Small intestine (tissue), 7 donors: ENCODE data around the gene THBS1. TPM values are rescaled to one million over a fixed set of nuclear protein-coding genes. Genes with fewer than 3 reads are reported as not detected.

ENCODE experiments used
- DNase-seq, 2 donors: peaks; one replicate each; pipeline versions ENCODE4 v3.0.0 to v3.0.0-alpha.2; 2013
- FAIRE-seq: peaks from 2 replicates; lab custom pipeline; 2012; peaks lifted over from hg19 to GRCh38; lab: Jason Lieb, UNC
- H3K27ac ChIP-seq, 3 donors: one replicate each; pipeline ENCODE4 v1.5.1; 2013; ENCODE audit warnings: low read length in 2 of 3, mild to moderate bottlenecking in 2 of 3, control low read depth in 1 of 3, inconsistent platforms in 1 of 3, low read depth in 1 of 3, moderate library complexity in 1 of 3
- H3K27me3 ChIP-seq, 3 donors: one replicate each; pipeline ENCODE4 v1.6.1; 2013; ENCODE audit warnings: low read length in 3 of 3, inconsistent platforms in 1 of 3; ENCODE audit not compliant: control insufficient read depth in 3 of 3, insufficient read depth in 3 of 3
- H3K36me3 ChIP-seq, 3 donors: one replicate each; pipeline ENCODE4 v1.6.1; 2013; ENCODE audit warnings: low read length in 3 of 3, inconsistent platforms in 1 of 3, low read depth in 1 of 3, mild to moderate bottlenecking in 1 of 3, moderate library complexity in 1 of 3; ENCODE audit not compliant: control insufficient read depth in 3 of 3, insufficient read depth in 2 of 3
- H3K4me1 ChIP-seq, 3 donors: one replicate each; pipeline ENCODE4 v1.6.1; 2013; ENCODE audit warnings: low read length in 2 of 3, inconsistent platforms in 1 of 3, low read depth in 1 of 3, mild to moderate bottlenecking in 1 of 3, moderate library complexity in 1 of 3; ENCODE audit not compliant: control insufficient read depth in 3 of 3, insufficient read depth in 2 of 3
- H3K4me3 ChIP-seq, 3 donors: one replicate each; pipeline ENCODE4 v1.5.1; 2013; ENCODE audit warnings: low read length in 3 of 3, control low read depth in 1 of 3, inconsistent platforms in 1 of 3, low read depth in 1 of 3, mild to moderate bottlenecking in 1 of 3, moderate library complexity in 1 of 3
- H3K9me3 ChIP-seq, 2 donors: one replicate each; pipeline ENCODE4 v1.6.1; 2013; ENCODE audit warnings: low read depth in 1 of 2, low read length in 1 of 2; ENCODE audit not compliant: control insufficient read depth in 2 of 2, insufficient read depth in 1 of 2
- WGBS, 3 donors: extraction: QIAGEN DNeasy Blood & Tissue Kit; methylation state at CpG; one replicate each; pipeline ENCODE4 v1.1.7; 2013; 5-methylcytosine and 5-hydroxymethylcytosine counted together
- polyA plus RNA-seq, 4 donors: library from polyadenylated mRNA; stranded (reverse) in 3 of 4; unstranded in 1 of 4; fragments of 200-250 nt in 3 of 4; fragments of 120-200 nt in 1 of 4; gene quantifications; one replicate each; pipeline versions ENCODE4 v1.2.1 to v1.2.3, GENCODE V29; 2013
- donor health status: healthy with polysubstance abuse.
- donor health status: control.
- donor health status: control.
- donor health status: Bipolar disorder and iron deficiency.
- donor health status: healthy.

The THBS1 gene
- polyA plus RNA-seq, 4 donors, result 2.0 to 69.8 (median 34.3) TPM

- H3K4me1 ChIP-seq, result no peaks in the 10 kb centered on the region
- H3K36me3 ChIP-seq, result peaks cover 0 to 25% (median 20%) of the 10 kb centered on the region in 3 donors
- no peaks in the 10 kb centered on the region for H3K27me3 ChIP-seq
- no peak overlapping the region for H3K4me3 ChIP-seq
- FAIRE-seq (no peak), DNase-seq (no peak)
- 91 to 95% (median 95%) methylated on average over 15 of the region's 15 CpGs for WGBS, 3 donors
- no peak overlapping the region for H3K27ac ChIP-seq
- no peaks in the 10 kb centered on the region for H3K9me3 ChIP-seq
These were observed 12.3 kb downstream of the THBS1 start for GRCh38 chr15:39593071-39593655.

DNA sequence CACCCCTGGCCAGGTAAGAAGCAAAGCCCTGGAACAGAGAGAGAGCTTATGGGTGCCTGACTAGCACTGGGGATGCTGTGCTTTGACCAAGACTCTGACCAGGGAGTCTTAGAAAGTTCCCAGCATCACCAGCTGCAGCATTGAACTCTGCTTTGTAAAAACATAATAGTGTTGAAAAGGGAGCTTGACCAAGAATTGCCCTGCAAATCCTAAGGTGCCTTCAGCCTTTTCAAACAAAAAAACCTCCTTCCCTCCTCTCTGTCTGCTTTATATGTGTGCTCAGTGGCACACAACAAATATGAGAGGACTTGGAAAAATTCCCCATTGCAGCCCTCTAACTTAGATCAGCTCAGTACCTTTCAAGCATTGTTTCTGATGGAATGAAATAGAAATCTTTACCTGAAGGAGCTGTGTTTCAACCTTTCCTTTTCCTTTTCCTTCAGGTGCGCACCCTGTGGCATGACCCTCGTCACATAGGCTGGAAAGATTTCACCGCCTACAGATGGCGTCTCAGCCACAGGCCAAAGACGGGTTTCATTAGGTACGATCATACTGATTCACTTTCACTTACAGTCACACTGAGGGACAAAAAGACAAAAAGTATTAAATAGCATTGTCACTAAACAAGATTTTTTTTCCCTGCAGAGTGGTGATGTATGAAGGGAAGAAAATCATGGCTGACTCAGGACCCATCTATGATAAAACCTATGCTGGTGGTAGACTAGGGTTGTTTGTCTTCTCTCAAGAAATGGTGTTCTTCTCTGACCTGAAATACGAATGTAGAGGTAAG lies 13.0 kb downstream of the THBS1 start:
- no peak overlapping the region for H3K27ac ChIP-seq
- DNase-seq (peak in 1 of 2 donors; percentile 14), FAIRE-seq (no peak)
- H3K9me3 ChIP-seq, result no peaks in the 10 kb centered on the region
- no peaks in the 10 kb centered on the region for H3K4me1 ChIP-seq
- H3K27me3 ChIP-seq, result no peaks in the 10 kb centered on the region
- 72 to 76% (median 75%) methylated on average over 7 of the region's 7 CpGs for WGBS, 3 donors
- peaks cover 0 to 21% (median 18%) of the 10 kb centered on the region in 3 donors for H3K36me3 ChIP-seq
- no peak overlapping the region for H3K4me3 ChIP-seq

- H3K9me3 ChIP-seq, result no peaks in the 10 kb centered on the region
- no peak overlapping the region for H3K27ac ChIP-seq
- no peak for FAIRE-seq
- no peaks in the 10 kb centered on the region for H3K4me1 ChIP-seq
- WGBS, 3 donors, result 81 to 87% (median 86%) methylated on average over 5 of the region's 5 CpGs
- no peak overlapping the region for H3K4me3 ChIP-seq
- no peak for DNase-seq
- H3K27me3 ChIP-seq, result no peaks in the 10 kb centered on the region
- H3K36me3 ChIP-seq, result peaks cover 0 to 15% (median 15%) of the 10 kb centered on the region in 3 donors
These were observed 13.8 kb downstream of the THBS1 start for GRCh38 chr15:39594446-39595337.

DNA sequence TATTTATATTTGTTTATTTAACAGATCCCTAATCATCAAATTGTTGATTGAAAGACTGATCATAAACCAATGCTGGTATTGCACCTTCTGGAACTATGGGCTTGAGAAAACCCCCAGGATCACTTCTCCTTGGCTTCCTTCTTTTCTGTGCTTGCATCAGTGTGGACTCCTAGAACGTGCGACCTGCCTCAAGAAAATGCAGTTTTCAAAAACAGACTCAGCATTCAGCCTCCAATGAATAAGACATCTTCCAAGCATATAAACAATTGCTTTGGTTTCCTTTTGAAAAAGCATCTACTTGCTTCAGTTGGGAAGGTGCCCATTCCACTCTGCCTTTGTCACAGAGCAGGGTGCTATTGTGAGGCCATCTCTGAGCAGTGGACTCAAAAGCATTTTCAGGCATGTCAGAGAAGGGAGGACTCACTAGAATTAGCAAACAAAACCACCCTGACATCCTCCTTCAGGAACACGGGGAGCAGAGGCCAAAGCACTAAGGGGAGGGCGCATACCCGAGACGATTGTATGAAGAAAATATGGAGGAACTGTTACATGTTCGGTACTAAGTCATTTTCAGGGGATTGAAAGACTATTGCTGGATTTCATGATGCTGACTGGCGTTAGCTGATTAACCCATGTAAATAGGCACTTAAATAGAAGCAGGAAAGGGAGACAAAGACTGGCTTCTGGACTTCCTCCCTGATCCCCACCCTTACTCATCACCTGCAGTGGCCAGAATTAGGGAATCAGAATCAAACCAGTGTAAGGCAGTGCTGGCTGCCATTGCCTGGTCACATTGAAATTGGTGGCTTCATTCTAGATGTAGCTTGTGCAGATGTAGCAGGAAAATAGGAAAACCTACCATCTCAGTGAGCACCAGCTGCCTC lies 14.7 kb downstream of the THBS1 start:
- no peaks in the 10 kb centered on the region for H3K4me1 ChIP-seq
- no peak for FAIRE-seq

DNA sequence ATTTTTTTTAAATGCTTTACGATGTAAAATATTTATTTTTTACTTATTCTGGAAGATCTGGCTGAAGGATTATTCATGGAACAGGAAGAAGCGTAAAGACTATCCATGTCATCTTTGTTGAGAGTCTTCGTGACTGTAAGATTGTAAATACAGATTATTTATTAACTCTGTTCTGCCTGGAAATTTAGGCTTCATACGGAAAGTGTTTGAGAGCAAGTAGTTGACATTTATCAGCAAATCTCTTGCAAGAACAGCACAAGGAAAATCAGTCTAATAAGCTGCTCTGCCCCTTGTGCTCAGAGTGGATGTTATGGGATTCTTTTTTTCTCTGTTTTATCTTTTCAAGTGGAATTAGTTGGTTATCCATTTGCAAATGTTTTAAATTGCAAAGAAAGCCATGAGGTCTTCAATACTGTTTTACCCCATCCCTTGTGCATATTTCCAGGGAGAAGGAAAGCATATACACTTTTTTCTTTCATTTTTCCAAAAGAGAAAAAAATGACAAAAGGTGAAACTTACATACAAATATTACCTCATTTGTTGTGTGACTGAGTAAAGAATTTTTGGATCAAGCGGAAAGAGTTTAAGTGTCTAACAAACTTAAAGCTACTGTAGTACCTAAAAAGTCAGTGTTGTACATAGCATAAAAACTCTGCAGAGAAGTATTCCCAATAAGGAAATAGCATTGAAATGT lies 15.6 kb downstream of the THBS1 start:
- no peak overlapping the region for H3K27ac ChIP-seq
- H3K36me3 ChIP-seq, result peaks cover 0 to 15% (median 13%) of the 10 kb centered on the region in 3 donors

More for the DNA sequence above, 14.7 kb downstream of the THBS1 start:
- H3K36me3 ChIP-seq, result peaks cover 0 to 15% (median 13%) of the 10 kb centered on the region in 3 donors
- H3K9me3 ChIP-seq, result no peaks in the 10 kb centered on the region
- no peak overlapping the region for H3K4me3 ChIP-seq
- H3K27ac ChIP-seq, result no peak overlapping the region
- no peak for DNase-seq
- 79 to 93% (median 90%) methylated on average over 8 of the region's 8 CpGs for WGBS, 3 donors
- no peaks in the 10 kb centered on the region for H3K27me3 ChIP-seq

GRCh38 chr15:39597336-39597735 lies 16.5 kb downstream of the THBS1 start:
- Histone ChIP-seq H3K36me3 (peaks cover 0 to 15% (median 13%) of the 10 kb centered on the region in 3 donors), H3K4me3 (no peak overlapping the region), H3K4me1 (no peaks in the 10 kb centered on the region), H3K27ac (no peak overlapping the region), H3K9me3 (no peaks in the 10 kb centered on the region), H3K27me3 (no peaks in the 10 kb centered on the region)
- 83 to 96% (median 92%) methylated on average over 2 of the region's 2 CpGs for WGBS, 3 donors
- no peak for FAIRE-seq
- no peak for DNase-seq

More for the DNA sequence above, 15.6 kb downstream of the THBS1 start:
- no peak overlapping the region for H3K4me3 ChIP-seq
- H3K4me1 ChIP-seq, result no peaks in the 10 kb centered on the region
- no peak for FAIRE-seq
- H3K9me3 ChIP-seq, result no peaks in the 10 kb centered on the region
- DNase-seq, result no peak
- no peaks in the 10 kb centered on the region for H3K27me3 ChIP-seq
- 62 to 71% (median 65%) methylated on average over 5 of the region's 5 CpGs for WGBS, 3 donors

DNA sequence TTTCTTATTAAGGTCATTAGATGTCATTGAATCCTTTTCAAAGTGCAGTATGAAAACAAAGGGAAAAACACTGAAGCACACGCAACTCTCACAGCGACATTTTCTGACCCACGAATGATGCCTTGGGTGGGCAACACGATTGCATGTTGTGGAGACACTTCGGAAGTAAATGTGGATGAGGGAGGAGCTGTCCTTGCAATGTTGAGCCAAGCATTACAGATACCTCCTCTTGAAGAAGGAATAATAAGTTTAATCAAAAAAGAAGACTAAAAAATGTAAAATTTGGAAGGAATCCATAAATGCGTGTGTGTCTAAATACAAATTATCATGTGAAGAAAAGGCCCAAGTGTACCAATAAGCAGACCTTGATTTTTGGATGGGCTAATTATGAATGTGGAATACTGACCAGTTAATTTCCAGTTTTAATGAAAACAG lies 16.9 kb downstream of the THBS1 start:
- Histone ChIP-seq H3K9me3 (no peaks in the 10 kb centered on the region), H3K36me3 (peaks cover 0 to 15% (median 11%) of the 10 kb centered on the region in 3 donors), H3K4me3 (no peak overlapping the region), H3K4me1 (no peaks in the 10 kb centered on the region), H3K27me3 (no peaks in the 10 kb centered on the region), H3K27ac (no peak overlapping the region)
- FAIRE-seq (no peak), DNase-seq (no peak)
- 91 to 97% (median 96%) methylated on average over 6 of the region's 6 CpGs for WGBS, 3 donors
